Suprapubic skin (tissue), 4 donors: ENCODE measurements around the gene ALCAM.

Source experiments
- POLR2A ChIP-seq, 2 donors: fragments of 450-650 bp; IDR thresholded peaks; one replicate each; pipeline ENCODE4 v1.6.1; 2017; ENCODE audit warnings: antibody characterized with exemption in 2 of 2, mild to moderate bottlenecking in 2 of 2, moderate library complexity in 2 of 2
- POLR2AphosphoS5 ChIP-seq, 3 donors: sonication (generic); formaldehyde crosslinking; IDR thresholded peaks; one replicate each; pipeline ENCODE4 v1.6.1; 2017; ENCODE audit warnings: antibody characterized with exemption in 3 of 3
- TF ChIP-seq, protein P1 (sequence below), 2 donors: fragments of 200-600 bp in 1 of 2; fragments of 450-650 bp in 1 of 2; sonication (generic) in 1 of 2; IDR thresholded peaks; one replicate each; pipeline ENCODE4 v1.5.1; 2016 to 2019; ENCODE audit warnings: antibody characterized with exemption in 2 of 2, mild to moderate bottlenecking in 1 of 2, moderate library complexity in 1 of 2

DNA sequence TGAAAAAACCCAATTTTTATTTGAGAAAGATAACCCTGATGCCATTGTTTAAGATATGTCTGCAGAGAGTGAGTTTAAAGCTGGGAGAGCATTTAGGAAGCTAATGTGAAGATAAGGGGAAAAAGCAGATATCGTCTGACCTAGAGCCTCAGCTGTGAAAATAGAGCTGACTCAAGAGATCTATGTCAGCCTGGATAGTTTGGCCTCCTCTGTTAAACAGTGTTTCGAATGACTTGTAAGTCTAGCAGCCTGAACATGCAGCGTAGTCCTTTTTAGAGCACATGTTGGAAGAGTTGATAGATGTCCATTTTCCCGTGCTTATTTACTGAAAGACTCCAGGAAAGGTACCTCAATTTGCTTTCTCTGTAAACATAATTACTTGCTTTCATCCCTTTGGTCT lies 48.1 kb downstream of the ALCAM start:
- TF ChIP-seq, protein P1, sequence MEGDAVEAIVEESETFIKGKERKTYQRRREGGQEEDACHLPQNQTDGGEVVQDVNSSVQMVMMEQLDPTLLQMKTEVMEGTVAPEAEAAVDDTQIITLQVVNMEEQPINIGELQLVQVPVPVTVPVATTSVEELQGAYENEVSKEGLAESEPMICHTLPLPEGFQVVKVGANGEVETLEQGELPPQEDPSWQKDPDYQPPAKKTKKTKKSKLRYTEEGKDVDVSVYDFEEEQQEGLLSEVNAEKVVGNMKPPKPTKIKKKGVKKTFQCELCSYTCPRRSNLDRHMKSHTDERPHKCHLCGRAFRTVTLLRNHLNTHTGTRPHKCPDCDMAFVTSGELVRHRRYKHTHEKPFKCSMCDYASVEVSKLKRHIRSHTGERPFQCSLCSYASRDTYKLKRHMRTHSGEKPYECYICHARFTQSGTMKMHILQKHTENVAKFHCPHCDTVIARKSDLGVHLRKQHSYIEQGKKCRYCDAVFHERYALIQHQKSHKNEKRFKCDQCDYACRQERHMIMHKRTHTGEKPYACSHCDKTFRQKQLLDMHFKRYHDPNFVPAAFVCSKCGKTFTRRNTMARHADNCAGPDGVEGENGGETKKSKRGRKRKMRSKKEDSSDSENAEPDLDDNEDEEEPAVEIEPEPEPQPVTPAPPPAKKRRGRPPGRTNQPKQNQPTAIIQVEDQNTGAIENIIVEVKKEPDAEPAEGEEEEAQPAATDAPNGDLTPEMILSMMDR (IDR thresholded peaks at IDR 0.05): no peak
- no peak for TF ChIP-seq POLR2AphosphoS5 (IDR thresholded peaks at IDR 0.05)
- no peak for TF ChIP-seq POLR2A (IDR thresholded peaks at IDR 0.05)
